Liver (tissue), 9 donors: ENCODE measurements around the gene TP53I3. TPM values are rescaled to one million over a fixed set of nuclear protein-coding genes. Genes with fewer than 3 reads are reported as not detected.

Experiments
- DNase-seq: peaks from one replicate; pipeline ENCODE4 v3.0.0-alpha.2; 2017; ENCODE audit warnings: low spot score
- H3K27ac ChIP-seq, 2 donors: one replicate each; pipeline ENCODE4 v1.7.0; 2013; ENCODE audit warnings: inconsistent platforms in 2 of 2, low read length in 2 of 2, control low read depth in 1 of 2, low read depth in 1 of 2, mild to moderate bottlenecking in 1 of 2
- H3K27me3 ChIP-seq, 4 donors: one replicate each; pipeline versions ENCODE4 v1.6.1 to v1.7.0; 2013; ENCODE audit warnings: low read length in 3 of 4, inconsistent platforms in 1 of 4, mild to moderate bottlenecking in 1 of 4, moderate library complexity in 1 of 4; ENCODE audit not compliant: control insufficient read depth in 4 of 4, insufficient read depth in 4 of 4
- H3K36me3 ChIP-seq, 4 donors: one replicate each; pipeline versions ENCODE4 v1.6.1 to v1.7.0; 2013; ENCODE audit warnings: low read length in 3 of 4, mild to moderate bottlenecking in 3 of 4, low read depth in 1 of 4, moderate library complexity in 1 of 4; ENCODE audit not compliant: control insufficient read depth in 4 of 4, insufficient read depth in 3 of 4
- H3K4me1 ChIP-seq, 4 donors: one replicate each; pipeline versions ENCODE4 v1.6.1 to v1.7.0; 2013; ENCODE audit warnings: low read length in 3 of 4, mild to moderate bottlenecking in 3 of 4, moderate library complexity in 1 of 4; ENCODE audit not compliant: control insufficient read depth in 4 of 4, insufficient read depth in 4 of 4
- H3K4me3 ChIP-seq, 3 donors: one replicate each; pipeline versions ENCODE4 v1.6.1 to v1.7.0; 2013; ENCODE audit warnings: low read length in 3 of 3, control low read depth in 1 of 3, low read depth in 1 of 3, mild to moderate bottlenecking in 1 of 3
- H3K9ac ChIP-seq, 2 donors: one replicate each; pipeline ENCODE4 v1.7.0; 2013; ENCODE audit warnings: low read length in 2 of 2, mild to moderate bottlenecking in 2 of 2, moderate library complexity in 2 of 2, control low read depth in 1 of 2, low read depth in 1 of 2
- H3K9me3 ChIP-seq, 4 donors: one replicate each; pipeline versions ENCODE4 v1.6.1 to v1.7.0; 2013; ENCODE audit warnings: low read length in 3 of 4; ENCODE audit not compliant: control insufficient read depth in 4 of 4
- ATF3 ChIP-seq: IDR thresholded peaks from 2 replicates; pipeline ENCODE4 v1.6.1; 2016; ENCODE audit warnings: antibody characterized with exemption
- EGR1 ChIP-seq, 2 donors: IDR thresholded peaks; 2 replicates each; pipeline ENCODE4 v1.6.1; 2016 to 2018; ENCODE audit warnings: antibody characterized with exemption in 2 of 2, low read depth in 2 of 2
- FOXA1 ChIP-seq: IDR thresholded peaks from 2 replicates; pipeline ENCODE4 v1.6.1; 2016; ENCODE audit warnings: antibody characterized with exemption
- GABPA ChIP-seq, 2 donors: IDR thresholded peaks in 1 of 2; conservative IDR thresholded peaks in 1 of 2; 2 replicates each; pipeline ENCODE4 v1.6.1; 2016; ENCODE audit warnings: antibody characterized with exemption in 2 of 2, mild to moderate bottlenecking in 1 of 2, moderate library complexity in 1 of 2
- HNF4A ChIP-seq, 2 donors: conservative IDR thresholded peaks; 2 replicates each; pipeline ENCODE4 v1.6.1; 2016; ENCODE audit warnings: antibody characterized with exemption in 2 of 2, mild to moderate bottlenecking in 2 of 2
- HNF4G ChIP-seq: IDR thresholded peaks from 2 replicates; pipeline ENCODE4 v1.6.1; 2016; ENCODE audit warnings: antibody characterized with exemption
- JUND ChIP-seq, 2 donors: IDR thresholded peaks; 2 replicates each; pipeline ENCODE4 v1.6.1; 2016; ENCODE audit warnings: antibody characterized with exemption in 2 of 2
- NR2F2 ChIP-seq: IDR thresholded peaks from 2 replicates; pipeline ENCODE4 v1.6.1; 2016; ENCODE audit warnings: antibody characterized with exemption
- RAD21 ChIP-seq, 2 donors: IDR thresholded peaks; 2 replicates each; pipeline ENCODE4 v1.6.1; 2016; ENCODE audit warnings: antibody characterized with exemption in 2 of 2, mild to moderate bottlenecking in 2 of 2
- REST ChIP-seq: IDR thresholded peaks from 2 replicates; pipeline ENCODE4 v1.6.1; 2016; ENCODE audit warnings: antibody characterized with exemption, mild to moderate bottlenecking
- RXRA ChIP-seq, 2 donors: IDR thresholded peaks; 2 replicates each; pipeline ENCODE4 v1.6.1; 2017 to 2018; ENCODE audit warnings: antibody characterized with exemption in 2 of 2, mild to moderate bottlenecking in 1 of 2
- SP1 ChIP-seq: IDR thresholded peaks from 2 replicates; pipeline ENCODE4 v1.6.1; 2018; ENCODE audit warnings: antibody characterized with exemption, mild to moderate bottlenecking
- TAF1 ChIP-seq: conservative IDR thresholded peaks from 2 replicates; pipeline ENCODE4 v1.6.1; 2016; ENCODE audit warnings: antibody characterized with exemption, mild to moderate bottlenecking
- YY1 ChIP-seq: IDR thresholded peaks from 2 replicates; pipeline ENCODE4 v1.6.1; 2016; ENCODE audit warnings: antibody characterized with exemption, mild to moderate bottlenecking
- ZBTB33 ChIP-seq: IDR thresholded peaks from 2 replicates; pipeline ENCODE4 v1.6.1; 2016; ENCODE audit warnings: antibody characterized with exemption
- WGBS: extraction: QIAGEN DNeasy Blood & Tissue Kit; methylation state at CpG from one replicate; pipeline ENCODE4 v1.1.7; 2013; 5-methylcytosine and 5-hydroxymethylcytosine counted together
- polyA plus RNA-seq, 2 donors: library from polyadenylated mRNA; stranded (reverse) in 1 of 2; unstranded in 1 of 2; fragments of 200-250 nt in 1 of 2; fragments of >200 nt in 1 of 2; fragmentation: Nextera tagmentation in 1 of 2; extraction: Ambion mirVana in 1 of 2; gene quantifications; one replicate each; pipeline versions ENCODE4 v1.2.1 to v1.2.3, GENCODE V29; 2013 to 2015
- total RNA-seq, 2 donors: library from RNA; depleted of rRNA; stranded (reverse); fragments of >200 nt; gene quantifications; one replicate each; pipeline ENCODE4 v1.2.3, GENCODE V29; 2014
- TF ChIP-seq, protein P1 (sequence below): fragments of 150-350 bp; IDR thresholded peaks from 2 replicates; pipeline ENCODE4 v1.5.1; 2017; ENCODE audit warnings: improper control_type of control experiment, low read depth, low read length; ENCODE audit not compliant: missing input control
- TF ChIP-seq, protein P2 (sequence below): IDR thresholded peaks from 2 replicates; pipeline ENCODE4 v1.6.1; 2016; ENCODE audit warnings: antibody characterized with exemption
- donor health status: healthy.
- donor health status: healthy.
- donor health status: healthy.
- donor health status: healthy.
- donor health status: healthy.

The TP53I3 gene
- total and polyA plus RNA-seq, 4 donors: 6.6 to 19.5 (median 10.7) TPM

- H3K27me3 ChIP-seq: no peaks in the 10 kb centered on the region
- under 1% methylated on average over 38 of the region's 38 CpGs for WGBS
- peak within 1 kb of the TSS; percentile 54 to 60 for H3K27ac ChIP-seq
- peaks cover 3 to 28% (median 18%) of the 10 kb centered on the region in 4 donors for H3K4me1 ChIP-seq
- no peaks in the 10 kb centered on the region for H3K9me3 ChIP-seq
- H3K36me3 ChIP-seq: no peaks in the 10 kb centered on the region
- TF ChIP-seq, protein P1, sequence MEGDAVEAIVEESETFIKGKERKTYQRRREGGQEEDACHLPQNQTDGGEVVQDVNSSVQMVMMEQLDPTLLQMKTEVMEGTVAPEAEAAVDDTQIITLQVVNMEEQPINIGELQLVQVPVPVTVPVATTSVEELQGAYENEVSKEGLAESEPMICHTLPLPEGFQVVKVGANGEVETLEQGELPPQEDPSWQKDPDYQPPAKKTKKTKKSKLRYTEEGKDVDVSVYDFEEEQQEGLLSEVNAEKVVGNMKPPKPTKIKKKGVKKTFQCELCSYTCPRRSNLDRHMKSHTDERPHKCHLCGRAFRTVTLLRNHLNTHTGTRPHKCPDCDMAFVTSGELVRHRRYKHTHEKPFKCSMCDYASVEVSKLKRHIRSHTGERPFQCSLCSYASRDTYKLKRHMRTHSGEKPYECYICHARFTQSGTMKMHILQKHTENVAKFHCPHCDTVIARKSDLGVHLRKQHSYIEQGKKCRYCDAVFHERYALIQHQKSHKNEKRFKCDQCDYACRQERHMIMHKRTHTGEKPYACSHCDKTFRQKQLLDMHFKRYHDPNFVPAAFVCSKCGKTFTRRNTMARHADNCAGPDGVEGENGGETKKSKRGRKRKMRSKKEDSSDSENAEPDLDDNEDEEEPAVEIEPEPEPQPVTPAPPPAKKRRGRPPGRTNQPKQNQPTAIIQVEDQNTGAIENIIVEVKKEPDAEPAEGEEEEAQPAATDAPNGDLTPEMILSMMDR: no peak
- peak; percentile 93 for TF ChIP-seq TAF1
- peak; percentile 68 to 89 for TF ChIP-seq GABPA (IDR thresholded peaks at IDR 0.05 in 1 of 2, conservative IDR thresholded peaks at IDR 0.05 in 1 of 2)
- peak in 1 of 2 donors; percentile 27 for TF ChIP-seq RAD21 (IDR thresholded peaks at IDR 0.05)
- no peak for TF ChIP-seq ZBTB33
- peak in 1 of 2 donors; percentile 21 for TF ChIP-seq RXRA (IDR thresholded peaks at IDR 0.05)
- TF ChIP-seq SP1: peak; percentile 95
- peak; percentile 59 for TF ChIP-seq YY1
- no peak for TF ChIP-seq EGR1 (IDR thresholded peaks at IDR 0.05; ENCODE audit: low read depth in 2 of 2)
- TF ChIP-seq JUND (IDR thresholded peaks at IDR 0.05): no peak
- TF ChIP-seq, protein P2, sequence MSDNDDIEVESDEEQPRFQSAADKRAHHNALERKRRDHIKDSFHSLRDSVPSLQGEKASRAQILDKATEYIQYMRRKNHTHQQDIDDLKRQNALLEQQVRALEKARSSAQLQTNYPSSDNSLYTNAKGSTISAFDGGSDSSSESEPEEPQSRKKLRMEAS: peak; percentile 54
- TF ChIP-seq REST: peak; percentile 75
- TF ChIP-seq HNF4A (conservative IDR thresholded peaks at IDR 0.05): peak in 1 of 2 donors; percentile 12
- peak within 1 kb of the TSS; percentile 76 to 89 (median 80) for H3K4me3 ChIP-seq
- peak within 1 kb of the TSS; percentile 47 to 54 for H3K9ac ChIP-seq
- DNase-seq: peak; percentile 88
These were observed 37.5 kb downstream of the TP53I3 start, which contains the start of gene WDCP for GRCh38 chr2:24046930-24047702. Gene WDCP (minus strand): TSS chr2:24047391. CDS start chr2:24039494, 7,897 bp downstream.

GRCh38 chr2:24046599-24046929 lies 38.1 kb downstream of the TP53I3 start:
- Histone ChIP-seq H3K9me3 (no peaks in the 10 kb centered on the region), H3K27me3 (no peaks in the 10 kb centered on the region), H3K9ac (peak overlapping the region in 1 of 2 donors; percentile 47), H3K4me3 (peak overlapping the region; percentile 76 to 89 (median 80)), H3K27ac (no peak overlapping the region), H3K36me3 (no peaks in the 10 kb centered on the region), H3K4me1 (peaks cover 3 to 28% (median 18%) of the 10 kb centered on the region in 4 donors)
- 3% methylated on average over 2 of the region's 2 CpGs for WGBS
- TF ChIP-seq NR2F2 (no peak), TAF1 (no peak), HNF4G (no peak), FOXA1 (no peak), GABPA (IDR thresholded peaks at IDR 0.05 in 1 of 2, conservative IDR thresholded peaks at IDR 0.05 in 1 of 2) (no peak), HNF4A (conservative IDR thresholded peaks at IDR 0.05) (no peak), ZBTB33 (no peak), JUND (IDR thresholded peaks at IDR 0.05) (no peak), ATF3 (no peak), RXRA (IDR thresholded peaks at IDR 0.05) (no peak)
- TF ChIP-seq, protein P1: no peak
- DNase-seq: no peak
